Measurements from ENCODE around the gene LAMC3.

DNA sequence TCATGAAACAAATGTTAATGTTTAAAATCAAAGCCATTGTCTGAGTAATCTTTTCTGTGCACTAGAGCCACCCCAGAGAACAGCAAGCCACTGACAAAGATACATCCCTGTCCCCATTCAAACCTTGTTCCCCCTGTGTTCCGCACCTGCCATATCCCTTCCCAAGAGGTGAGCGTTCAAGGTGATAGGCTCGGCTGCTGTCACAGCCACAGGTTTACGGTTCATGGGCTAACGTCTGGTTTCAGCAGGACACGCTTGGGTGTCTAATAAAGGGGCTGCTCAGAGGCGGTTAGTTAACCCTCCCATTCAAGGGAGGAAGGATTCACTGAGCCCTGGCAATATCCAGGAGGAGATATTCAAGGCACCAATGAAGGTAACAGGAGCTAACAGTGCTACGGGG lies 24.5 kb upstream of the LAMC3 start:
- TF ChIP-seq CTCF (IDR thresholded peaks at IDR 0.05) (no peak), POLR2A (IDR thresholded peaks at IDR 0.05) (no peak), EP300 (IDR thresholded peaks at IDR 0.05) (no peak), POLR2AphosphoS5 (IDR thresholded peaks at IDR 0.05) (no peak)

Measured in upper lobe of left lung (tissue), 4 donors.